Measurements from ENCODE around the gene DGCR8.

DNA sequence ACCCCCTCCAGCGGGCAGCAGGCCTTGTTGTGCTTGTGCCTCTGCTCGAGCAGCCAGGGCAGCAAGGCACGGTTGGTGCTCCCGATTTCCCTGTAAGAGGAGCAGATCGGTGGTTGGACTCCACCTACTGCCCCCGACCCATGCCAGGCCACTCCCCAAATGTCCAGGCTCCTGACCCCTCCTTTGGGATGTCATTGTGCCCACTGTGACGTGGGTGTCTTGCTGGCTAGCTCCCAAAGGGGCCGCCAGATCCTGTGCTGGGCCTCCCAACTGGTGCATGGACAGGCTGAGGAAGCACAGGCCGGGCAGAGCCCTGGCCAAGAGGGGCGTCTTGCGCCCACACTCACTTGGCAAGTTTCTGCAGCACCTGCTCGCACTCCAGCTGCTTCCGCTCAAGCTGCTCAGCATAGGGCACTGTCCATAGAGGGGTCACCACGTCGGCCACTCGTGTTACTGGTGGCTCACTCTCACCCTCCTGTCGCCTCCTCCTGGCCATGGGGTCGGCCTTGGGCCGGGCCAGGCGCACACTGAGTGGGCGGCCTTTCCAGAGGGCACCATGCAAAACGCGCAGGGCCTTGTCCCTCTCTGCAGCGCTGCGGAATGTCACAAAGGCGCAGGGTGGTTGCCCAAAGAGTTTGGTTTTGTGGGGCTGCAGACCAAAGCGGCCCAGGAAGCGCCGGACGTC, 35.8 kb downstream of the DGCR8 start, which contains the start of gene RANBP1:
- TF ChIP-seq, protein P1, sequence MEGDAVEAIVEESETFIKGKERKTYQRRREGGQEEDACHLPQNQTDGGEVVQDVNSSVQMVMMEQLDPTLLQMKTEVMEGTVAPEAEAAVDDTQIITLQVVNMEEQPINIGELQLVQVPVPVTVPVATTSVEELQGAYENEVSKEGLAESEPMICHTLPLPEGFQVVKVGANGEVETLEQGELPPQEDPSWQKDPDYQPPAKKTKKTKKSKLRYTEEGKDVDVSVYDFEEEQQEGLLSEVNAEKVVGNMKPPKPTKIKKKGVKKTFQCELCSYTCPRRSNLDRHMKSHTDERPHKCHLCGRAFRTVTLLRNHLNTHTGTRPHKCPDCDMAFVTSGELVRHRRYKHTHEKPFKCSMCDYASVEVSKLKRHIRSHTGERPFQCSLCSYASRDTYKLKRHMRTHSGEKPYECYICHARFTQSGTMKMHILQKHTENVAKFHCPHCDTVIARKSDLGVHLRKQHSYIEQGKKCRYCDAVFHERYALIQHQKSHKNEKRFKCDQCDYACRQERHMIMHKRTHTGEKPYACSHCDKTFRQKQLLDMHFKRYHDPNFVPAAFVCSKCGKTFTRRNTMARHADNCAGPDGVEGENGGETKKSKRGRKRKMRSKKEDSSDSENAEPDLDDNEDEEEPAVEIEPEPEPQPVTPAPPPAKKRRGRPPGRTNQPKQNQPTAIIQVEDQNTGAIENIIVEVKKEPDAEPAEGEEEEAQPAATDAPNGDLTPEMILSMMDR (IDR thresholded peaks at IDR 0.05 in 8 of 11, conservative IDR thresholded peaks at IDR 0.05 in 3 of 11): no peak
- TF ChIP-seq POLR2A (IDR thresholded peaks at IDR 0.05): no peak
- no peak for TF ChIP-seq POLR2AphosphoS5 (IDR thresholded peaks at IDR 0.05)

Measured in spleen (tissue), 7 donors.